Measurements from ENCODE around the gene FAM124A.

DNA sequence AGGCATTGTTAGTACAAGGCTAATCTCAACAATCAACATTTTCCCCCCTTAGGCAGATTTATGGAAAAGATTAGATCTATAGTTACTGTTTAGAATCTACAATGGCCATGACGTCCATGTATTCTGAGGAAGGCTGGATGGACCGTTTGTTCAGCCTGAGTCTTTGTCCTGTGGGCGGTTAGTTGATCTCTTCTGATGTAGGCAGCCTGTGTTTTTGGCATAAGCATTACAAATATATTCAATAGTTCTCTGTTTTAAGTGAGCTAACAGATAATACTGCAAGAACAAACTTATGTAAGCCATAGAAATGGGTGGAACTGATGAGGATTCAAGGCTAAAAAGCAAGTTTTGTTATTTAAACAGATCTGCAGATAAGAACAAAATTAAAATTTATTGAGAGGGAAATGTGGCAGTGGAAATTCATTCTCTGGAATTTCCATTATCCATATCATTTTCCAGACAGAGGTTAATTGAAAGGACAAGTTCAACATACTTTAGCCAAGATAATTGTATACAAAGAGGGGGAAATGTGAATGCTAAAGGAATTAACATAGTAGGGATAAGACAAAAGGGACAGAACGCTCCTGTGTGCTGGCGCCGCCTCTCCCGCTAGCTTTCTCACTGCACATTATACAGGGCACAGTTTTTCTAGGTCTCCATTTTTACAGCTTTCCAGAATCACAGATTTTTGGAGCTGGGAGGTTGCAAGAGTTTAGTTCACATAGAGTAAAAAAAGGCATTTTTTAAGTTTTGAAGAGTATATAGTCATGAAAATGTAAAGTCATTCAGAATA, 48.6 kb downstream of the FAM124A start:
- TF ChIP-seq POLR2A (IDR thresholded peaks at IDR 0.05; ENCODE audit: extremely low read depth, insufficient read length) (no peak), MYC (IDR thresholded peaks at IDR 0.05; ENCODE audit: low read depth, low read length) (no peak)
- TF ChIP-seq, protein P1, sequence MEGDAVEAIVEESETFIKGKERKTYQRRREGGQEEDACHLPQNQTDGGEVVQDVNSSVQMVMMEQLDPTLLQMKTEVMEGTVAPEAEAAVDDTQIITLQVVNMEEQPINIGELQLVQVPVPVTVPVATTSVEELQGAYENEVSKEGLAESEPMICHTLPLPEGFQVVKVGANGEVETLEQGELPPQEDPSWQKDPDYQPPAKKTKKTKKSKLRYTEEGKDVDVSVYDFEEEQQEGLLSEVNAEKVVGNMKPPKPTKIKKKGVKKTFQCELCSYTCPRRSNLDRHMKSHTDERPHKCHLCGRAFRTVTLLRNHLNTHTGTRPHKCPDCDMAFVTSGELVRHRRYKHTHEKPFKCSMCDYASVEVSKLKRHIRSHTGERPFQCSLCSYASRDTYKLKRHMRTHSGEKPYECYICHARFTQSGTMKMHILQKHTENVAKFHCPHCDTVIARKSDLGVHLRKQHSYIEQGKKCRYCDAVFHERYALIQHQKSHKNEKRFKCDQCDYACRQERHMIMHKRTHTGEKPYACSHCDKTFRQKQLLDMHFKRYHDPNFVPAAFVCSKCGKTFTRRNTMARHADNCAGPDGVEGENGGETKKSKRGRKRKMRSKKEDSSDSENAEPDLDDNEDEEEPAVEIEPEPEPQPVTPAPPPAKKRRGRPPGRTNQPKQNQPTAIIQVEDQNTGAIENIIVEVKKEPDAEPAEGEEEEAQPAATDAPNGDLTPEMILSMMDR (IDR thresholded peaks at IDR 0.05; ENCODE audit: low read depth, low read length), result no peak
- TF ChIP-seq, protein P2, sequence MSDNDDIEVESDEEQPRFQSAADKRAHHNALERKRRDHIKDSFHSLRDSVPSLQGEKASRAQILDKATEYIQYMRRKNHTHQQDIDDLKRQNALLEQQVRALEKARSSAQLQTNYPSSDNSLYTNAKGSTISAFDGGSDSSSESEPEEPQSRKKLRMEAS (IDR thresholded peaks at IDR 0.05; ENCODE audit: low read depth, low read length), result no peak
